Testis (tissue), 3 donors: ENCODE results near the gene KRT35. TPM values are rescaled to one million over a fixed set of nuclear protein-coding genes. Genes with fewer than 3 reads are reported as not detected.

Experiments used
- DNase-seq: peaks from one replicate; pipeline ENCODE4 v3.0.0-alpha.2; 2019
- H3K27ac ChIP-seq, 2 donors: fragments of 200-600 bp; sonication (generic); one replicate each; pipeline ENCODE4 v1.5.1; 2019
- H3K27me3 ChIP-seq: fragments of 200-600 bp; sonication (generic); one replicate; pipeline ENCODE4 v1.5.1; 2019
- H3K36me3 ChIP-seq: fragments of 200-600 bp; sonication (generic); one replicate; pipeline ENCODE4 v1.5.1; 2017; ENCODE audit warnings: low read depth; ENCODE audit errors: missing control alignments
- H3K4me1 ChIP-seq: fragments of 200-600 bp; sonication (generic); one replicate; pipeline ENCODE4 v1.5.1; 2019
- H3K4me3 ChIP-seq, 2 donors: fragments of 200-600 bp; sonication (generic); one replicate each; pipeline ENCODE4 v1.5.1; 2017 to 2019
- H3K9me3 ChIP-seq: fragments of 200-600 bp; sonication (generic); one replicate; pipeline ENCODE4 v1.5.1; 2017
- CTCF ChIP-seq, 3 experiments: fragments of 450-650 bp in 2 of 3; fragments of 200-600 bp in 1 of 3; sonication (generic) in 1 of 3; IDR thresholded peaks; one replicate each; pipeline ENCODE4 v1.5.1; 2016 to 2019; ENCODE audit warnings: antibody characterized with exemption in 3 of 3, mild to moderate bottlenecking in 2 of 3, moderate library complexity in 1 of 3
- POLR2A ChIP-seq: fragments of 450-650 bp; IDR thresholded peaks from one replicate; pipeline ENCODE4 v1.6.1; 2017; ENCODE audit warnings: antibody characterized with exemption, mild to moderate bottlenecking, moderate library complexity
- WGBS, 2 donors: methylation state at CpG; one replicate each; pipeline ENCODE4 v1.1.5; 2018; 5-methylcytosine and 5-hydroxymethylcytosine counted together
- intact Hi-C: fragments of 100-400 bp; cut with DNase I; formaldehyde crosslinking; loops from one replicate; pipeline ENCODE4 v1.15.1; 2023; ENCODE audit warnings: low total_unique reads
- polyA plus RNA-seq: library from polyadenylated mRNA; stranded (reverse); fragments of 350-450 nt; fragmentation: Illumina TruSeq; extraction: RNeasy Lipid Tissue Mini Kit (QIAGEN cat#74804); gene quantifications from one replicate; pipeline ENCODE4 v1.2.3, GENCODE V29; 2014; ENCODE audit warnings: low read depth, low replicate concordance; ENCODE audit not compliant: insufficient read depth
- total RNA-seq, 2 donors: library from RNA; depleted of rRNA; stranded (reverse); fragments of >200 nt; gene quantifications; one replicate each; pipeline ENCODE4 v1.2.3, GENCODE V29; 2016

The KRT35 gene
- total and polyA plus RNA-seq, 3 donors from 2014 or later: 0.18 TPM; not detected in 2

- H3K9me3 ChIP-seq: no peaks in the 10 kb centered on the region
- H3K27me3 ChIP-seq: no peaks in the 10 kb centered on the region
- H3K36me3 ChIP-seq: no peaks in the 10 kb centered on the region
- peaks cover 7% of the 10 kb centered on the region for H3K4me1 ChIP-seq
- intact Hi-C loops: no loop called here
- no peak for TF ChIP-seq CTCF (IDR thresholded peaks at IDR 0.05)
- no peak for TF ChIP-seq POLR2A
- no peak overlapping the region for H3K4me3 ChIP-seq
- H3K27ac ChIP-seq: no peak overlapping the region
- DNase-seq: no peak
- 63 to 78% methylated on average over 5 of the region's 5 CpGs for WGBS, 2 donors
Observed at GRCh38 chr17:41513168-41513547, 32.2 kb upstream of the KRT35 start.

GRCh38 chr17:41512546-41513167 is 31.7 kb upstream of the KRT35 start:
- no peak overlapping the region for H3K27ac ChIP-seq
- H3K4me1 ChIP-seq: peaks cover 7% of the 10 kb centered on the region
- intact Hi-C loops: no loop called here
- 62 to 72% methylated on average over 6 to 7 of the region's 7 CpGs for WGBS, 2 donors
- no peaks in the 10 kb centered on the region for H3K27me3 ChIP-seq
- no peak for DNase-seq
- TF ChIP-seq POLR2A (no peak), CTCF (IDR thresholded peaks at IDR 0.05) (no peak)
- H3K4me3 ChIP-seq: no peak overlapping the region
- no peaks in the 10 kb centered on the region for H3K36me3 ChIP-seq
- no peaks in the 10 kb centered on the region for H3K9me3 ChIP-seq

GRCh38 chr17:41511716-41512115 is 30.8 kb upstream of the KRT35 start:
- 71 to 80% methylated on average over 10 of the region's 10 CpGs for WGBS, 2 donors
- no peaks in the 10 kb centered on the region for H3K36me3 ChIP-seq
- no peak for DNase-seq
- TF ChIP-seq CTCF (IDR thresholded peaks at IDR 0.05) (no peak), POLR2A (no peak)
- H3K27ac ChIP-seq: no peak overlapping the region
- intact Hi-C loops: no loop called here
- no peaks in the 10 kb centered on the region for H3K9me3 ChIP-seq
- H3K4me1 ChIP-seq: peaks cover 13% of the 10 kb centered on the region
- H3K4me3 ChIP-seq: no peak overlapping the region
- no peaks in the 10 kb centered on the region for H3K27me3 ChIP-seq

GRCh38 chr17:41511116-41511515 is 30.2 kb upstream of the KRT35 start:
- intact Hi-C loops: no loop called here
- Histone ChIP-seq H3K27ac (no peak overlapping the region), H3K9me3 (no peaks in the 10 kb centered on the region), H3K36me3 (no peaks in the 10 kb centered on the region), H3K4me3 (no peak overlapping the region), H3K27me3 (no peaks in the 10 kb centered on the region), H3K4me1 (peaks cover 13% of the 10 kb centered on the region)
- TF ChIP-seq CTCF (IDR thresholded peaks at IDR 0.05) (no peak), POLR2A (no peak)
- DNase-seq: no peak
- WGBS, 2 donors: 55 to 90% methylated on average over 2 to 4 of the region's 4 CpGs
